ENCODE results near the gene MPP3. TPM values are rescaled to one million over a fixed set of nuclear protein-coding genes. Genes with fewer than 3 reads are reported as not detected.

The MPP3 gene
- total RNA-seq, 6 experiments from 2014 or later, result 1.3 to 2.5 (median 1.8) TPM

DNA sequence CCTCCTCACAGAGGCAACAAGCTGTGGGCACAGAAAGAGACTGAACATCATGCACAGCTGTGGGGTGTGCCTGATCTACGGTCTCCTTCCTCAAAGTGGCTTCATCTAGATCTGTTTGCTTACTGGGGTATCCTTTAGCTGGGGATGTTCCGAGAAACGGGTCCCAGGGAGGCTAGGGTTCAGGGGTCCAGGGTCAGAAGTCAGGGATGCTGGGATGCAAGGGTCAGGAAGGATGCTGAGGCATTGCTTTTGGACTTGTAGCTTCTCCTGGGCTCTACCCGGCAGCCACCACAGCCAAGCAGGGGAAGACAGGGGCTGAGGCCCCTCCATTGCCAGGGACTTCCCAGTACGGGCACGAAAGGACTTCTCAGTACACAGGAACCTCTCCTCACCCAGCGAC, 20.6 kb upstream of the MPP3 start:
- no peaks in the 10 kb centered on the region for H3K9me3 ChIP-seq
- no peaks in the 10 kb centered on the region for H3K36me3 ChIP-seq
- H3K27ac ChIP-seq, result no peak overlapping the region
- no peaks in the 10 kb centered on the region for H3K4me1 ChIP-seq
- no peak for DNase-seq
- intact Hi-C loops (cut with DNase I), result loop anchor here in 1 of 2 donors (10.0 kb wide), 1 partner anchor 169 kb away; no protein-coding TSS in a partner anchor
- no peak overlapping the region for H3K4me3 ChIP-seq
- H3K27me3 ChIP-seq, result no peaks in the 10 kb centered on the region
- ATAC-seq, result no peak
- 67% methylated on average over 1 of the region's 7 CpGs for WGBS (ENCODE audit: insufficient coverage, low coverage, low lambda C conversion rate, missing lambda C conversion rate)
- no peak for TF ChIP-seq POLR2A (IDR thresholded peaks at IDR 0.05)
- TF ChIP-seq CTCF (IDR thresholded peaks at IDR 0.05), result no peak

GRCh38 chr17:43852571-43852970, 19.6 kb upstream of the MPP3 start:
- intact Hi-C loops (cut with DNase I), result loop anchor here in 1 of 2 donors (10.0 kb wide), 1 partner anchor 168 kb away; no protein-coding TSS in a partner anchor
- no peaks in the 10 kb centered on the region for H3K9me3 ChIP-seq
- no peaks in the 10 kb centered on the region for H3K27me3 ChIP-seq
- no peaks in the 10 kb centered on the region for H3K4me1 ChIP-seq
- no peak for ATAC-seq
- no peaks in the 10 kb centered on the region for H3K36me3 ChIP-seq
- 93% methylated on average over 3 of the region's 8 CpGs for WGBS (ENCODE audit: insufficient coverage, low coverage, low lambda C conversion rate, missing lambda C conversion rate)
- DNase-seq, result no peak
- no peak overlapping the region for H3K4me3 ChIP-seq
- no peak overlapping the region for H3K27ac ChIP-seq
- TF ChIP-seq POLR2A (IDR thresholded peaks at IDR 0.05), result no peak
- no peak for TF ChIP-seq CTCF (IDR thresholded peaks at IDR 0.05)

GRCh38 chr17:43849116-43849515, 16.2 kb upstream of the MPP3 start:
- no peaks in the 10 kb centered on the region for H3K36me3 ChIP-seq
- H3K9me3 ChIP-seq, result no peaks in the 10 kb centered on the region
- H3K4me3 ChIP-seq, result no peak overlapping the region
- DNase-seq (no peak), ATAC-seq (no peak)
- H3K27ac ChIP-seq, result no peak overlapping the region
- TF ChIP-seq POLR2A (IDR thresholded peaks at IDR 0.05) (no peak), CTCF (IDR thresholded peaks at IDR 0.05) (no peak)
- no peaks in the 10 kb centered on the region for H3K27me3 ChIP-seq
- intact Hi-C loops (cut with DNase I), result loop anchor here (10.0 kb wide), 3 partner anchors 64 to 154 kb away; partner anchors contain the start of gene CFAP97D1 (in 1 of the 2)
- H3K4me1 ChIP-seq, result peaks cover 0 to 11% (median 2%) of the 10 kb centered on the region in 4 donors
- no CpG with 5 or more reads among the region's 8 CpGs for WGBS (ENCODE audit: insufficient coverage, low coverage, low lambda C conversion rate, missing lambda C conversion rate)

DNA sequence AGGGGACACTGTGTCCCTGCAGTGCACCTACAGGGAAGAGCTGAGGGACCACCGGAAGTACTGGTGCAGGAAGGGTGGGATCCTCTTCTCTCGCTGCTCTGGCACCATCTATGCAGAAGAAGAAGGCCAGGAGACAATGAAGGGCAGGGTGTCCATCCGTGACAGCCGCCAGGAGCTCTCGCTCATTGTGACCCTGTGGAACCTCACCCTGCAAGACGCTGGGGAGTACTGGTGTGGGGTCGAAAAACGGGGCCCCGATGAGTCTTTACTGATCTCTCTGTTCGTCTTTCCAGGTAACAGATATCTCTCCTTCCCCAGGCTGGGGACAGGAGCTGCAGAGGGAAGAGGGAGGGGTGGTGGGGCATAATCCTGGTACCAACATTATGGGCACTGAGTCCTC, 15.7 kb upstream of the MPP3 start:
- intact Hi-C loops (cut with DNase I), result loop anchor here (10.0 kb wide), 3 partner anchors 64 to 154 kb away; partner anchors contain the start of gene CFAP97D1 (in 1 of the 2)
- H3K27ac ChIP-seq, result no peak overlapping the region
- H3K9me3 ChIP-seq, result no peaks in the 10 kb centered on the region

More for the DNA sequence above, 15.7 kb upstream of the MPP3 start:
- no peak for DNase-seq
- WGBS (ENCODE audit: insufficient coverage, low coverage, low lambda C conversion rate, missing lambda C conversion rate), result 80% methylated on average over 1 of the region's 10 CpGs
- TF ChIP-seq CTCF (IDR thresholded peaks at IDR 0.05), result no peak
- no peak for TF ChIP-seq POLR2A (IDR thresholded peaks at IDR 0.05)
- no peak for ATAC-seq
- Histone ChIP-seq H3K4me1 (peaks cover 0 to 11% (median 2%) of the 10 kb centered on the region in 4 donors), H3K4me3 (no peak overlapping the region), H3K36me3 (no peaks in the 10 kb centered on the region), H3K27me3 (no peaks in the 10 kb centered on the region)

Data from right lobe of liver (tissue), 6 donors.